Measurements from ENCODE around the gene CACNA2D3.

Gene CACNA2D3

DNA sequence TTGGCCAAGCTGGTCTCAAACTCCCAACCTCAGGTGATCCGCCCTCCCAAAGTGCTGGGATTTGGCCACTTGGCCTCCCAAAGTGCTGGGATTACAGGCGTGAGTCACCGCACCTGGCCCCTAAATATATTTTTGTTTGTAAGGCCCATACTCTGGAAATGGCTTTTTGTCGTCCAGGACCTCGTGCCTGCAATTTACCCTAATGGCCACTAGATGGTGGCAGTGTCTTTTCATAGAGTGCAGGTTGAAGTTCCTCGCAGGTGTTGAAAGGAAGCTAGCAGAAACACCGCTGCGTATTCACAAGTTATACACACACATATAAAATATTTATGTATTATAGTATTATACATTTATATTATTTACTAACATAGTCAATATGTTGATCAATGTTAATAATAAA, 708.3 kb downstream of the CACNA2D3 start:
- peak; percentile 0 for DNase-seq

DNA sequence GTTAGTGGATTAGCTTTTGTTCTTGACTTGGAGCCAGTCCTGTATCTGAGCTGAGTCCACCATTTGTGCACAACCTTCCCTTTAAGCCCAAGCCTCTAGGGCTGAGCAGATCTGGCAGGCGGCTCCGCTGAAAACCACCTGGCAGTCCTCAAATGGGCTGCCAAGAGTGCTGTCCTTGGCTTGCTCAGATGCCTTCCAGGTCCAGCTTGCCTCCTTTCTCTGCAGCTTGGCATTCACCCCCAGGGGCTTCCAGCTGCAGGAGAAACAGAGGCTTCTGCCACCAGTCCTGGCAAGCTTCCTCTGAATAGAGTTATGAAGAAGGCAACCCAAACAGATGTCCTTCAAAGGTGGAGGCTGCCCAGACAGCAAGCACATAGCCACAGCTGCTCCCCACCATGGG, 708.8 kb downstream of the CACNA2D3 start:
- DNase-seq = no peak

DNA sequence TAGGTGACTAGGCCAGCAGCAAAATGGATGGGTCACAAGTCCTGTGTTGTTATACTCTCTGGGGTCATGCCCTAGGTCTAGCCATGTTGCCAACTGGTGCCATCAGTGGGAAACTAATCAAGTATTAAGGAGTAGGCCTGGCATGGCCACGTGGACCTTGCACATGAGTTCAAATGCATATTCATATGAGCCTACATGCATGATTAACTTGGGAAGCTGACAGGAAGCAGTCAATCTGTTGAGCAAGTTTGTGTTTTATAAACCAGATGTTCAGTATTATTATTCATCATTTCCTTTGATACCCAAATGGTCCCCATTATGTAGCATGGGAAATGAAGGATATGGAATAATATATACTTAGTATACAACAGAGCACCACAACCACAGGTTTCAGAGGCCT, 710.5 kb downstream of the CACNA2D3 start:
- DNase-seq = no peak

DNA sequence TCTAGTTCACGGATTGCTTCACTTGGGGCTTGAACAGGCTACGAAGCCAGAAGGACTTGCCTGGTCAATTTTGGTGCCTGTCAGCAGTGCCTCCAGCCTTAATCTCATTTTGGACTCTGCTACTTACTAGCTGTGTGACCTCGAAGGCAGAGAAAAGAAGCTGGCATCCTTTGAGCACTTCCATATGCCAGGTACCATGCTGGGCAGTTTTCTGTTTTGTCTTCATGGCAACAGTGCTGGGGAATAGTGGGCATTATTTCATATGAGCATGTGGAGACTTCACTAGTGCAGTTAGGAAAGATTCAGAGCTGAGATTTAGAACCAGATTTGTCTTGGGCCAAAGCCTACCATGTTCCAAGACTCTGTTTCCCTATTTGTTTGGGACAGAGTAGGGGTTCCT, 713.3 kb downstream of the CACNA2D3 start:
- peak; percentile 8 for DNase-seq

DNA sequence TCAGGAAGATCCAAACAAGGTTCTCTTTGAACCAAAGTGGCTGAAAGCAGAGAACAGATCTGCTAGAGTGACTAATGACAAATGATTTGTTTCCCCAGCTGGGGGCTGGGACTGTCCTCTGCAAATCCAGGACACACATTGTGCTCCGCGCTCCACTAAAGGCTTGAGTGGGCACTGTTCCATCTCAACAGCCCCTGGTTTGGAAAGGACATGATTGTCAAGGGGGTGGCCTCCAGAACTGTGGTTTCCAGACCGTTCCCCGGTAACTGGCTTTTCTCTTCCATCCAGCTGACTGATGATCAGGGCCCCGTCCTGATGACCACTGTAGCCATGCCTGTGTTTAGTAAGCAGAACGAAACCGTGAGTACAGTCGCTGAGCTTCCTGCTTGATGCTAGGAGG, 714.5 kb downstream of the CACNA2D3 start:
- DNase-seq = peak; percentile 40

DNA sequence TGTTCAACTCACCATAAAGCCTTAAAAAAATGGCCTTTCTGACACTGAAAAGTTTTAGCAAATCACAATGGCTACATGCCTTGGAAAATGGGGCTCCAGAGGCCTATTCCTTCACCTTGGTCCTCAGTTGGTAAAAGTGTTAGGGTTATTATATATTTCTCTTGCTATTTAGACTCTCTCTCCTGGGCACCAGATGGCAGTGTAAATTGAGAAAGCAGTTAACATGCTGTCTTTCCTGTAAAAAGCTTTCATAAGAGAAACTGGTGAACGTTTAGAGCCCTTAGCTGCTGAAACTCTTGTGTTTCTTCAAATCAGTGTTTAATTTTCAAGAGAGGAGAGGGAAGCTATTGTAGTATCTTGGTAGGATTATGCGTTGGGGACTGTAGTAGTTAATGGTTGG, 715.6 kb downstream of the CACNA2D3 start:
- no peak for DNase-seq

DNA sequence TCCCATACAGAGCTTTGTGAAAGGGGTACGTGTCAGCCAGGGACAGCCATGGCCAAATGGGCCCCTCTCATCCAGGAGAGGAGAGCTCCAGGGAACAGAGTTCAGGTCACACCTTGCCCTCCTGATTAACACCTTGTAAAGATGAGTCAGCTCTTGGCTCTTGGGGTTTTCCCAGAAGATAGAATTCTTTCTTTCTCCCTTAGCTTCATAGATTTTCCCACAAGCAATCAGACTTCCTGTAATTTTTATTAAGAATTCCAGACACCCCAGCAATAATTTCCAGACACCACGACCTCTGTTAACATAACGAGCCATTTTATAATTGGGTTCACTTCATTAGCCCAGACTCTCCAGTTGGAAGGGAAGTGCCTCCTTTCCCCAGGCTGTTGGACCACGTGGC, 719.1 kb downstream of the CACNA2D3 start:
- DNase-seq = no peak

DNA sequence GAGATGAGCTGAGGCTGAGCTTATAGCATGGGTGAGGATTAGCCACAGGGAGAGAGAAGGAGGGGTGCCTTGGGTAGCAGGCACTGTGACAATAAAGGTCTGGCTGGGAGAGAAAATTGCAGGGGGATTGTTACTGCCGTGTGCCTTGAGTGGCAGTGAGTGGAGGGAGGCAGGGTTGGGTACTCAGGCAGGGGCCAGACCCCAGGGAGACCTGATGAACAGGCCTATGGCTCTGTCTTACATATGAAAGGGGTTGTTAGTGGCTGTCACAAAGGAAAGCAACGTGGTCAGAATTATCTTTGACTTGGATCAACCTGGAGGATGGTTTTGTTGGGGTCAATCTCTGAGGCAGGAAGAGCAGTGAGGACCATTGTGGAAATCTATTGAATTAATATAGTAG, 721.0 kb downstream of the CACNA2D3 start:
- DNase-seq = no peak

DNA sequence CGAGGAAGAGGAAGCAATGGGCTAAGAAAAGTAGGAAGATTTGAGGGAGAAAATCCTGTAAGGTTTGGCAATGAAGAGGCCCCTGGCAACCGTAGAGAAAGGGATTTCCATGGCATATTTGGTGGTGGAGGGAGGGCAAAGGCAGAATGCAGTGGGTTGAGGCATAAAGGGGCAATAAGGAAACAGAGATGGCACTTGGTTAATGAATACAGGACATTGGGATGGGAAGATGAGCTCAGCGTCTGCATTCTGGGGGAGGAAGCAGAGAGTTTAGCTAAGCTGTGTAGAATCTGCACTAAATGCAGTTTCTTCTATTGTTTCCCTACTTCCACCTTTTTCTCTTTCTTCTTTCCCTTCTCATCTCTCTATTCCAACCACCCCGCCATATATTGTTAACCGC, 721.9 kb downstream of the CACNA2D3 start:
- no peak for DNase-seq

DNA sequence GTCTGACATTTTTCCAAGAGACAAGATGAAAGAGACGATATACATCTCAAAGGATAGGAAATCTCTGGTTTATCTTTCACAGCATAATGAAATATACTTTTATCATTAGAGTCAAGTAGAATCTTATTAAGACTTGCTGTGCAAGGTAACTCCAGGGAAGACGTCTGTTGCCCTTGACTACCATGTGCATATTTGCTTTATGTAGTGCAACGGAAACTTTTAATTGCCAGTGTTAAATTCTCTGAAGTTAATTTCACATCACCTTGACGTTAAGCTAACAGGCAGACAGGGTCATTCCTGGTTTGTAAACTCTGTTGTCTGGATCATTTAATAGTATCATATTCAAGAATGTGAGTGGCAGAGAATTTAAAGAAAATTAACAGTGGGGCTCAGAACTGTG, 722.7 kb downstream of the CACNA2D3 start:
- no peak for DNase-seq

DNA sequence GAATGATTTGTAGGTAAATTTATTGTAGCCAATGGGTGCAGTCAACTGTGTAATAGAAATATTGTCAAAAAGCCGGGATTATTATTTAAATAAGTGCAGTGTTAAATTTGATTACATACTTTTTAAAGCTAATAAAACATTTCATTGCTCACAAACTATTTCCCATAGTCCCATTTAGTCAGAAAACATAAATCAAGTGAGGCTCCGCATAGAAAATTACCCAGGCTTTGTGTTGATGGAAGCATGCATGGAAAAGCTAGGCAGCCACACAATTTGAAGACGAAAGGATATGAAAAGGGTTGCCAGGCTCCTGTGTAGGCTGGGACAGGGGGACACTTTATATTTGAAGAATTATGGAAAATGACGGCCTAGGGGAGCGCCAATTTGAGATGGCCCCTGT, 723.2 kb downstream of the CACNA2D3 start:
- no peak for DNase-seq

DNA sequence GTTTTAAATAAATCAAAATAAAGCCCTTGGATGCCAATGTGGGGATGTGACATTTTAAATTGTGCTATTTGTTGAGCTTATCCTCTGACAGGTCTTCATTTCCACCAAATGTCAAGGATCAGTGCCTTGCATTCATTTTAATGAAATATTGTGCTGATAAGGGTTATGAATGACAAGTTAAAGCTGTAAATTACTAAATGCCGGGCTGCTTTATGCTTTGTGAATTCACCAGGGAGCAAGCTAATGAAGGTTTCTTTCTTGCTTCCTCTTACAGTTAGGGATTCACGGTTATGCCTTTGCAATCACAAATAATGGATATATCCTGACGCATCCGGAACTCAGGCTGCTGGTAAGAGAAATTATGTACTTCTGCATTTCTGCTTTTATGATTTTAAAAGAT, 723.8 kb downstream of the CACNA2D3 start:
- DNase-seq = no peak

DNA sequence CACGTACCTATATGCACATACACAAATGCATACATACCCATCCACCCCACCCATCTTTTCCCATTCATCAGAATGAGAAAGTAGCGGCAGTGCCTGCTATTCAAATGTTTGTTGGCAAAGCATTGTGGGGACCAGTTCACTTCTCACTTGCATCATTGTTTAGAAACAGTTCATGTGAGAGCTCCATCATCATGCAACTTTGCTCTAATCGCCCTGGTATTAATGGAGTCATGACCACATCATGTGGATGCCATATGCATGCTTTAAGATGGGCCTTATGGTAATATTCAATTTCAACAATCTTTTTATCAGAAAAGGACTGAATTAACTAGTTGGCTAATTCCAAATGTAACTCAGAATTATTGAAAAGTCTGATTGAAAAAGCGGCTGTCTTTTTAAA, 725.0 kb downstream of the CACNA2D3 start:
- no peak for DNase-seq

DNA sequence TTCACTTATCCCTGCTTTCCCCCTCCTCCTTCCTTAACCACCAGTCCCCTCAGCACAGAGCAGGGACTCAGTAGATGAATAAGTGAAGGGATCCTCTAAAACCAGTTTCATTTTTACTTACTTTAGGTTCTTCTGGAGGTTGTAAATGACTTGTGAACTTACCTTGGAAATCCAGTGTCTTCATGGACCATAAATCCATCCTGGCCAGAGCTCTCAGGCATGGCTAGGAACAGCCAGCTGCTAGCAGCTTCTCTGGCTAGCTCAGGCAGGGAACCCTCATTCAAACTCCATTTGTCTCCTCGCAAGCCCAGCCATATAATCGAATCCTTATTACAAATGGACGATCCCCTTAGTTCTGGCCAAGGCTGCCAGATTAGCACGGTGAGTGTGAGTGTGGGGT, 727.0 kb downstream of the CACNA2D3 start:
- DNase-seq = no peak

DNA sequence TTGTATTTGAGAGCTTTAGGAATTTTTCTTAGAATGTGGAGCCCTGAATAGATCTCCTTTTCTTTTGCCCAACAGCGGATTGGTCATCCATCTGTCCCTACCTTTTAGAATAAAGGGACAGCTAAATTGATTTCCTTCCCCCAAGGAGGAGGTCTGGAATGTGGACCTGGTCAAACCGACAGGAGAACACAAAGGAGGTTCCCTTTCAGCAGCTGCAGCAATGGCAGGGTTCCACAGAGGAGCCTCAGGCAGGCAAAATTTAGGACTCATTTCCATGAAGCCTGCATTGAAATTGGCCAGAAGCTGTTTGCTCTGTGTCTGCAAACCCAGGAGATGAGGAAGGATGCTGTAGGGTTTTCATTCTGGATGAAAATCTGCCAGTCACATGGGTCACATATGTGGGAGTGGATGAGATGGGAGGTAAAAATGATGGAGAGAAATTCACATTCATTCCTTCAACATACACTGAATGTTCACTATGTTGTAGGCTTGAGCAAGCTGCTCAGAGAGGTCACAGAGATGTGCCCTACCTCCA, 728.2 kb downstream of the CACNA2D3 start:
- DNase-seq = no peak

DNA sequence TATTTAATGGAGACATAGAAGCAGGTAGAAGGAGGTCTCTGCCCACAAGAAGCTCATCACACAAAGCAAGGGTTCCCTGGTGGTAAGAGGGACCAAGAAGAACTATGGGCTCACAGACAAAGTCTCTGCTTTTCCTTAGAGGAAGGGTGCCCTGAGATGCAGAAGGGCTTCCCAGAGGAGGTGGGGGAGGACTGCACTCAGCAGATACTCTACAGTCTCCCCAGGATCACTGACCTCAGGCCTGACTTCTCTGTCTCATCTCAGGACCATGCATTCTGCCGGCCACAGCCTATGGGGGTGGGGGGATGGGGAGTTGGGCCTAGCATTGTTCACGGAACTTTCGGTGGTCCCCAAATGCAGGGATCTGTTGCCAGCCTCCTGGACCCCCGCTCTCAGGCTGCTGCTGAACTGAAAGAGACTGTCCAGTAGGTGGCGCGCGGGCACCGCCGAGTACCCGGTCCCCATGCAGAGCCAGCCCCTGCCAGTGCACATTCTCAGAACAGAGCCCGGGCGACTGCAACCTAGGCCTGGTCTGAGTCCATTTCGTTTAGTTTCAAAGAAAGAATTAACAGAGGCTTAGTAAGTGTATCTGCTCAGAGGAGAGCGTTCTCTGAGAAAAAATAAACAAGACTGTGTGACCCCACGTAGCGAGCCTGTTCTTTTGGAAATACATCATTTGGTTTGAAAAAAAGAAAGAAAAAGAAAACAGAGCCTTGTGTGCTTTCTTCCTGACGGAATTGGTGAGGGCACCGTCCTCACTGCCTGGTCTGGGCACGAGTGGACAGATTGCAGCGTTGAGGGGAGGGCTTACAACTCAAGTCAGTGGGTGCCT, 731.4 kb downstream of the CACNA2D3 start:
- DNase-seq = peak; percentile 29

DNA sequence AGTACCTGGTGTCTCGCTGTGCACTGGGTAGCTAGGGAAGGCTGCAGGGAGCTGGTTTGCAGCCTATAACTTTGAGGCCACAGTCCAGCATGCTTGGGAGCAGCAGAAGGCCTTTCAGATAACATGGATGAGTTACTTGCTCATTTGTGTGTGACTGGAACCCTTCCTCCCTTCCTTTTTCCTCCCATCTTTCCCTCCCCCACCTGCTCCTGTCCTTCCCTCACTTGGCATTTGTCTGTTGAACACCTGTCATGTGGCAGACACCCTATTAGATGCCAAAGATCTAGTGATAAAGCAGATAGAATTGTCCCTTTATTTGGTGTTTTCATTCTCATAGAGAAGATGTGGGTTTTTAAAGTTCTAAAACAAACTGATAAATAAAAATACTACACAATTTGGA, 733.9 kb downstream of the CACNA2D3 start:
- DNase-seq = no peak

DNA sequence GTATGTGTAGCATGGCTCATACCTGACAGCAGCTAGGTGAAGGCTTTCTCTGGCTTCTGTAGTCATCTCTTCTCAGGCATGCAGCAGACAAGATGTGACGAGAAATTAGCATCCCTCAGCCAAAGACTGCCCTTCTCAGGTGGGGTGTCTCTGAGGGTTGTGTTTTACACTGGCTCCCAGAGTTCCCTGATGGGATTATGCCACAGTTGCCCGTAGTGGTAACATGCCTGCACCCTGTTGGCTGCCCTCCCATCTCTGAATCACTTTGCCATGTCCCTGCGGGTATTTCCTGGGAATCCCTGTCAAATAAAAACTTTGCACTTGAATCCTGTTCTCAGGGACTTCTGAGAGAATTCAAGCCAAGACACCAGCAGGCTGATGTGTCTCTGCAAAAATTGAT, 735.0 kb downstream of the CACNA2D3 start:
- no peak for DNase-seq

DNA sequence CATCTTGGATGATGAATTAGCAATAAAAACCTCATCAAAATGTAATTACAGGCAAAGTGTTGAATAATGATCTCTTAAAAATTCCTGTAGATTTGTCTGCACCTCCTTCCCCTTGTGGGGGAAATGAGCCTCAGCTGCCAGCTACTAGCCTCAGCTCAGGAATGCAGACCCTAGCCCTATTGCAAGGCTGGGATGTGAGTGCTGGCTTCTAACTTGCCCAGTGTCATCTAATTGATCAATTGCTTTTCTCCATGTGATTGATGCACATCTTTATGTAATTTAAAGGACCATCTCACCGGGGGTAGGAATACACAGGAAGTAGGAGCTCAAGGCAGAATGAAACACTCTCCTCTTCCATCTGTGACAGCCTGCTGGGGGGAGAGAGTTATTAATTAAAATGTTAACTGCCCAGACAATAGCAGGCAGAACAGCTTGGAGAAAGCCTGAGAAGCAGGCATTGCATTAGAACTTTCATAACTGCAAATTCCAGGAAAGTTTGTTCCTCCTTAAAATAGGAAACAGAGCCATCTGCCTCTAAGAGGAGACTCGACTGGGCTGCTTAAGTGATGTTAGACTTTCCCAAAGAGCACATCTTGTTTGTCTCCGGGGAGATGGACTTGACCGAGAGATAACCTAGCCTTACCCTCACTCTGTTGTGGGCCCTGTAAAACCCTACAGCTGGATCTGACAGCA, 735.9 kb downstream of the CACNA2D3 start:
- no peak for DNase-seq

DNA sequence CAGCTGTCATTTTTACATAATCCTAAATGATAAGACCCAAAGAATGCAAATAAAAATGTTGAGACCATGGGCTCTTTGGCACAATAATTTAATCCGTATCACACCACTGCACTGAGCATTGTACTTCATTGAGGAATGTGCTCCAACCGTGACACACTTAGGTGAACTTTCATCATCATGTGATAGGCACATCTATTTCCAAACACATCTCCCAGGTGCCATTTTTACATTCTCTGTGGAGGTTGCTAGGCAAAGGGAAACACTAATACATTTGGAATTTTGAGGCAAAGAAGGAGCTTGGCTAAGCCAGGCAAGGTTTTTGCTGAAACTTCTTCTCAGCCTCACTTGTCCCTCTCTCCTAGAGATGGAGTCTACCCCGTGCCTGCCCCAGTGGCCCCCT, 736.8 kb downstream of the CACNA2D3 start:
- no peak for DNase-seq

DNA sequence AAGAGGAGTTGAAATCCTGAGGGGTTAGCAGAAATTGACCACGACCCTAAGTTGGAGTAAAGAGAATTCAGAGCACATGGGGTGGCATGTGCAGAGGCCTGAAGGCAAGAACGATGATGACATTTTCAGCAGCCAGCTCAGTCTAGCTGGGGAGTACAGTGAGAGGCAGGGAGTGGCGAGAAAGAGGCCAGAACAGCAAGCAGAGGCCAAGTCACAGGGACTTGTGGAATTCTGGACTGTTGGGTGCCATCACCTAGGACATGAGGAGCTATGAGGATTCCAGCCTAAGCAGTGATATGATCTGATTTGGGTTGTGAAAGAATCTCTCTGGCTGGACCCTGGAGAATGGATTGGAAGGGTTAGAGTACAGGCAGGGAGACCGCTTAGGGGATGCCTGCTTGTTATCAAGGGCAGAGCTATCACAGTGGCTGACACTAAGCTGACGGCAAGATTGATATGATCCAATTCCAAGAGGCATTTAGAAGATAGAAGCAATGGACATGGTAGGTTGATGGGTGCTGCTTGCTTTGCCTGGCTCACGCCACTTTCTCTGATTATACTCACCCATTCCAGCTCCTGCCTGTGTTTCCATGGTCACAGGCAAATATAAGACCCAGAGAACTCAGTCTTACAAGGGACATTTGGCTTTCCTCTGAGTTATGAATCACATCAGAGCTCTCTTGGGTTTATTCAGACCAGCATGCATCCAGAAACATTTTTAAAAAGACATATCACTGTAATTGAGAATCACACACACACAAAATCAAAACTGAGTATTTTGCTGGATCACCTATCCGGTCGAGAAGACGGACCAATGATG, 739.1 kb downstream of the CACNA2D3 start:
- no peak for DNase-seq

DNA sequence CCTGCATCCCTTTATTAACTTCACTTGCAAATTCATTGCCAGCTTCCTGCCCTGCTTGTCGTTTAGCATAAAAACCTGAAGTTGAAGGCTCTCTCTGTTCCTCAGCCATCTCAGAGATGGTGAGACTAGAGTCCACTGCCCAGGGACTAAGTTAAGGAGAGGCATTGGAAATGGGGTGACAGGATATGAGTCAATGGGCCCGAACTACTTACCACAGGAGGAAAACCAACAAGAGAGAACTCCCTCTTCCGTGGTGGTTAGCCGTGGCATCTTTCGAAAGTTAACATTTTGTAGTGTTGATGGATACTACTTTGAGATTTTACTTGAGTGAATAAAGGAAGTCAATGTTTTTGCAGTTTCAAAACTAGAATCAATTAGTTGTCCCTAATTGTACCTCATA, 740.2 kb downstream of the CACNA2D3 start:
- DNase-seq = no peak

DNA sequence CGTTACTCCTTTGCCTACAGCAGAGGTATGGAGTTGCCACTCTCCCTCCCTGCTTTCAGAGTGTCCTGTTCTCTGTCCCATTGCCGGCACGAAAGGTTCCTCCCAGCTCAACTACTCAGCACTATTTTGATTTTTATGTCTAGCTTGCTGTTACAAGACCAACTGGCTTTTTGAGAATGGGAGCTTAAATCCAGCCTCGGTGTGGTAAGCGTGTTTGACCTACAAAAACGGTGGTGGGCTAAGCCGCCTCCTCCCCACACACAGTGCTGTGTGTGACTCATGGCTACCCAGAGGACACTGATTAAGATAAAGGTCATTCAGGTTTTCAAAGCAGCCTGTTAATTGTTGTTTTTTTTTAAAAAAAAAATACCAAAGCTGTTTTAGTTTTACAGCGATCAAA, 741.0 kb downstream of the CACNA2D3 start:
- no peak for DNase-seq

DNA sequence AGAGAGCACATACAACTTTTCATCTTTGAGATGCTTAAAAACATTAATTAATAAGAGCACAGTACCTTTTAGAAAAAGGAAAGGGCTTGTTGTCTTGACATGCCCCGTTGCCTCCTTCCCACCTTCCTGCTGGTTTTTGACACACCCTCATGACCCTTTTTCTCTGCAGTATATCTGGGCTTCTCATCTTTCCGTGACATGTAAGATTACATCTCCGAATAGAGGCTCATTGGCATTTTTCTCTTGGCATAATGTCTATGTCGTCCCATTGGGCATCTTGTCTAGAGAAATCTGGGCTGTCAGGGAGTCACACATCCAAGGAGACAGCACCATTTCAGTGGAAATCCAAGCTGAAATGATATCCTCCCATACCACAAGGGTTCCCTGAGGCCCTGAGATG, 741.4 kb downstream of the CACNA2D3 start:
- no peak for DNase-seq

All from NCI-H345 (cell line).